ENCODE measurements around the gene BTBD6.
A peak's percentile ranks its signal among the peaks of the same experiment; 100 is the strongest.
"Not testable (repeated sequence)": the region's sequence is repeated elsewhere in the genome, so short reads cannot be mapped to it uniquely, and the experiment has no call there.

BTBD6 gene

GRCh38 chr14:105274637-105275036 is 26.3 kb downstream of the BTBD6 start:
- DNase-seq = no peak

GRCh38 chr14:105275267-105275946 is 27.1 kb downstream of the BTBD6 start:
- DNase-seq = no peak

DNA sequence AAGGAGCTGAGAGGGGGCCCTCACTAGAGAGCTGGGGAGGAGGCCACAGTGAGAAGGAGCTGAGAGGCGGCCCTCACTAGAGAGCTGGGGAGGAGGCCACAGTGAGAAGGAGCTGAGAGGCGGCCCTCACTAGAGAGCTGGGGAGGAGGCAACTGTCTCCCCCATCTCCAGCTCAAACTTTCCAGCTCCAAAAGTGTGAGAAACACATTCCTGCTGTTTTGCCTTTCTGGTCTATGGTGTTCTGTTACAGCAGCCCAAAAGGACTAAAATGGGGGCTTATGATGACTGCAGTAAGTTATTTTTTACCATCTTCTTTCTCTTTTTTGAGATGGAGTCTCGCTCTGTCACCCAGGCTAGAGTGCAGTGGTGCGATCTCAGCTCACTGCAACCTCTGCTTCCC is 29.1 kb downstream of the BTBD6 start:
- DNase-seq = not testable (repeated sequence)

- no peak for DNase-seq
Observed at GRCh38 chr14:105279642-105280361, 31.5 kb downstream of the BTBD6 start.

- no peak for DNase-seq
Observed at GRCh38 chr14:105280525-105280924, 32.2 kb downstream of the BTBD6 start.

GRCh38 chr14:105281371-105282097 is 33.2 kb downstream of the BTBD6 start:
- peak; percentile 83 for DNase-seq

DNA sequence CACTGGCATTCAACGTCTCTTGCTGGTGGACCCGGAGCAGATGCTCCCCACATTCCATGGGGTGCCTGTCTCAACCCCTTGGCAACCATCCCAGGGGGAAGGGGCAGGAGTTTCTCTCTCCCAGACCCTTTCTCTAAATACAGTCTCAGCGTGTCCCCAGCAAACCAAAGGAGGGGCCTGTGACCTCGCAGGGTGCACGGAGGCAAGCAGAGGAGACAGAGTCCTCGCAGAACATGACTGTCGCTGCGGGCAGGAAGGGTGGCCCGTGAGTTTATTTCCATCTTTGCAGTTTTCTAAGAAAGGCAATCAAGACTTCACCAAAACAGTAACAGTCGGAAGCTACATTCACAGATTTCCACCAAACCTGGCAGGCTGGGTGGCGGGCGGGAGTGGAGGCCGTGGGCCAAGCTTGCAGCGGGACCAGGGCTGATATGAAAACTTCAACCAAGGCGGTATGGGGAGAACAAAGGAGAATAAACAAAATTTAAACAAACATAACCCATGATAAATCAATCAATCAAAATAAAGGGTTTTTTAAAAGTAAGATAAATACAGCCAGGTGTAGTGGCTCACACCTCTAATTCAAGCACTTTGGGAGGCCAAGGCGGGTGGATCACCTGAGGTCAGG is 33.9 kb downstream of the BTBD6 start:
- DNase-seq = no peak

GRCh38 chr14:105283028-105283427 is 34.7 kb downstream of the BTBD6 start:
- DNase-seq = no peak

GRCh38 chr14:105283899-105284298 is 35.6 kb downstream of the BTBD6 start:
- no peak for DNase-seq

DNA sequence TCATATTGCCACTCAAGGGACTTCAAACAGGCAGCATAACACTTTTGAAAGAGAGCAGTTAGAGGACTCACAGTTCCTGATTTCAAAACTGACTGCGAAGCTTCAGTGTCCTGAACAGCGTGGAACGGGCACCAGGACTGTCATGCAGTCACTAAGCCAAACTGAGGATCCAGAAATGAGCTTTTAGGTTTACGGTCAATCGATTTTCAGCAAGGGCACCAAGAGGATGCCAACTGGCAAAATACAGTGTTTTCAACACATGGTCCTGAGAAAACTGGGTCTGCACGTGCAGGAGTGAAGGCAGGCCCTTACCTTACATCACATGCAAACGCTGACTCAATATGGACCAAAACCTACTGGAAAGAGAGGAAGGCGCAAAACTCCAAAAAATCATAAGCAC is 36.8 kb downstream of the BTBD6 start:
- DNase-seq = no peak

DNA sequence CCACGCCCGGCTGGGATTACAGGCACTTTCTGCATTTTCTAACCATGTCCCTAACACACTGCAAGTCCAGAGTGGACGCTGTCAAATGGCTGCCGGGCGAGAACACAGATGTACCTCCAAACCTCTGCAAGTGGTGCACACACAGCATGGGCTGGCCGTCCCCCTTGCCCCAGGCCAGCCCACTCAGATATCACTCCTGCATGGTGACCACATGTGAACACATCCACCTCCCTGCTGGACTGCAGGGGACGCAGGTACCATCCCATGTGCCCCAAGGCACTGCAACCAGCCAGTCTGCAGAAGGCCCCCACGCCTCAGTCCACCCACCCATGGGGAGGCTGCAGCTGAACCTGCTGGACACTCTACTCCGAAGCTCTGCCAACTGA is 38.4 kb downstream of the BTBD6 start:
- no peak for DNase-seq

GRCh38 chr14:105287249-105288102 is 39.1 kb downstream of the BTBD6 start:
- no peak for DNase-seq

- DNase-seq = not testable (repeated sequence)
Observed at GRCh38 chr14:105288936-105289335, 40.6 kb downstream of the BTBD6 start.

DNA sequence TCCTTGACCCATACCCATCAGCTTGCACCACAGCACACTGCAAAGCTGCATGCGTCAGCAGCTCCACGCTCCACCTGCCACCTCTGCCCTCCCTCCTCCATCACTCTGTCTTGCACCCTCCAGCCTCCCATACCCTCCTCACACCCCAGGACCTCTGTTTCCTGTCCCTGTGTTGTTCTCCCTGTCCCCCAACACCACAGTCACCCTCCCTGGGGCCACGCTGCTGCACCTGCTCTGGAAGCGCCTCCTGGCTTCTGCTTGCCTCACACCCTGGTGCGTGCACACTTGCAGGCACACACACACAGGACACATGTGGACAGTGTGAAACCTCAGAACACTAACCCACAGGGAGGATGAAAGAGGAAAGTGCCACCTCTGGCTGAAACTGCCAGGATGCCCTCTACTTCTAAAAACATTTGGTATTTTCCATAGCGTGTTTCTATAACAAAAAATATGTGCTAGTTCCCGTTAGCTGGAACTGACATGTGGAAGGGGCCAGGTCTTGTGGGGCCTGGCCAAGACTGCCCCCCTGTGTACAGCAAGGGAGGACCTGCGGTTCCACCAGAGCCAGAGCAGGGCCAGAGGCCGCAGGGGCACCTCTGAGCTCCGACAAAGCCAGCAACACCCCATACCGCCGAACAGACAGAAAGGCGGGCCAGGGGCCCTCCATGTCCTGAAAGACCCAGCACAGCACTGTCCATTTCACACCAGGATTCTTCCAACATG is 42.5 kb downstream of the BTBD6 start:
- no peak for DNase-seq

DNA sequence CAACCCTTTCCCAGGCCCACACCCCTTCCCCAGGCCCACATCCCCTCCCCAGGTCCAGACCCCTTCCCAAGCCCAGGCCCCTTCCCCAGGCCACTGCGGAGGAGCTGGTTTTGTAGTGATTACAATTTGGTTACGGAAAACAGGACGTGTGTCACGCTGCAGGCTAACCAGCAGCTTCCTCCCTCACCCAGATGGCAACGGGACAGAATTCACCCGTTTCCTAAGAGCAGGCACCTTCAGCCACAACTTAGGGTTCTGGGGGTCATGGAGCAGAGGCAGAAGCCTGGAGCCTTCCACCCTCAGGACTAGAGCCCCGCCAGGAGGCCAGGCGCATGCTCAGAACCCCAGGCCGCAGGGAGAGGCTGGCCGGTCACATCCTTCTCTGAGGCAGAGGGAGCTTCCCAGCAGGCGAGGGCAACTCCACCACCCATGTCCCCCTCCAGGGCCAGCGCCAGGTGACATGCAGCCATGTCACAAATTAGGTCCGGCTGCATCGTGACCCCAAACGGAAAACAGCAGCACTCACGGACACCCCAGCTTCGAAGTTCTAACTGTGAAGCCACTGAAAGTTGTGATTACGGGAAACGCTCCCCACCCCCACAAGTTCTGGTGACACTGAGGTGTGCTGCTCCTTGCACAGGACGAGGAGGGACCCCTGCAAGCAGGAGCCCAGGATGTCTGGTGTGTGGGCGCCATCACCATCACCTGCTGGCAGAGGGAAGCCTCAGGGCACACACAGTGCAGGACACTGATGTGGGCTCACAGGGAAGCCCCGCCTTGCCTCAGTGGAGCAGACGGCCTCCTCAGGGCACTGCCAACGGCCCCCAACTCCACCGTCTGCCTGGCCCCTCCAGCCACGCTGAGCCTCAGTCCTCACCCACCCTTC is 44.7 kb downstream of the BTBD6 start:
- DNase-seq = no peak

DNA sequence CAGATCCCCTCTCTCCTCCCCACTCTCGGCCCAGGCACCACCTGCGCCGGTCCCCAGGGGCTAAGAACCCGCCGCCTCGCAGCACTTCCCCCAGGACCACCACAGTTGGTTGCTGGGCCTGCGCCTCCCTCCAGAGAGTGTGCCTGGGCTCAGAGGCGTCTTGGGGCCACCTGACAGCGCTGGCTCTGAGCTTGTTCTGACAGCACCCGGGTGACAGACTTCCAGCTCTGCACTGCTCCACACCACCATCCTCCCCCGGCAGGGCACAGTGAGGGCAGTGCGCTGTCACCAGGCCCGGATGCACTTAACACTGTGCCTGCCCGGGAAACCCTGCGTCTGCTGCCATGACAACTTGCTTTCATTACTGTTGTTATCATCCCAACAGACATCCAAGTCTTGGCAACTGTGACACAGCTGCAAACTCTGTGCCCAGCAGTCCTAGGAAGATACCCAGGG is 45.8 kb downstream of the BTBD6 start:
- DNase-seq = peak; percentile 24

DNA sequence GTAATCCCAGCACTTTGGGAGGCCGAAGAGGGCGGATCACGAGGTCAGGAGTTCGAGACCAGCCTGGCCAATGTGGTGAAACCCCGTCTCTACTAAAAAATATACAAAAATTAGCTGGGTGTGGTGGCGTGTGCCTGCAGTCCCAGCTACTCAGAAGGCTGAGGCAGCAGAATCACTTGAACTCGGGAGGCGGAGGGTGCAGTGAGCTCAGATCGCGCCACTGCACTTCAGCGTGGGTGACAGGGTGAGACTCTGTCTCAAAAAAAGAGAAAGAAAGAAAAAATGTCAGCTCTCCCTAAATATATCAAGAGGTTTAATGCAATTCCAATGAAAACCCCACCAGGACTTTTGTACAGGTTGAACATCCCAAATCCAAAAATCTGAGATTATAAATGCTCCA is 49.0 kb downstream of the BTBD6 start:
- not testable (repeated sequence) for DNase-seq

- DNase-seq = peak; percentile 47
Observed at GRCh38 chr14:105299654-105300541, 51.6 kb downstream of the BTBD6 start.
